Neural progenitor cell (in vitro differentiated cells): Measurements from ENCODE around the gene PRICKLE3. TPM values are rescaled to one million over a fixed set of nuclear protein-coding genes. Genes with fewer than 3 reads are reported as not detected.
A peak's percentile ranks its signal among the peaks of the same experiment; 100 is the strongest.

Experiments used
- DNase-seq: peaks from one replicate; pipeline ENCODE4 v3.0.0-alpha.2; 2016; ENCODE audit warnings: low spot score
- H2AFZ ChIP-seq: fragments of 200-600 bp; sonication (generic); replicated peaks from 2 replicates; pipeline ENCODE4 v1.6.1; 2016; ENCODE audit warnings: antibody characterized with exemption
- H3F3A ChIP-seq: fragments of 200-600 bp; sonication (generic); 2 replicates; pipeline ENCODE4 v1.6.1; 2016; ENCODE audit warnings: antibody characterized with exemption, low read depth
- H3K27ac ChIP-seq: fragments of 200-600 bp; sonication (generic); 2 replicates; pipeline ENCODE4 v1.5.1; 2016; ENCODE audit warnings: mild to moderate bottlenecking
- H3K27me3 ChIP-seq: fragments of 200-600 bp; sonication (generic); 2 replicates; pipeline ENCODE4 v1.6.1; 2016; ENCODE audit warnings: mild to moderate bottlenecking, moderate library complexity
- H3K36me3 ChIP-seq: fragments of 200-600 bp; sonication (generic); 2 replicates; pipeline ENCODE4 v1.5.1; 2016
- H3K4me1 ChIP-seq: fragments of 200-600 bp; sonication (generic); 2 replicates; pipeline ENCODE4 v1.6.1; 2016; ENCODE audit warnings: mixed run types
- H3K4me2 ChIP-seq: fragments of 200-600 bp; sonication (generic); 2 replicates; pipeline ENCODE4 v1.6.1; 2016
- H3K4me3 ChIP-seq: fragments of 200-600 bp; sonication (generic); 2 replicates; pipeline ENCODE4 v1.5.1; 2016
- H3K79me2 ChIP-seq: fragments of 200-600 bp; sonication (generic); 2 replicates; pipeline ENCODE4 v1.6.1; 2016; ENCODE audit warnings: low read depth
- H3K9ac ChIP-seq: fragments of 200-600 bp; sonication (generic); 2 replicates; pipeline ENCODE4 v1.6.1; 2016
- H3K9me3 ChIP-seq: fragments of 200-600 bp; sonication (generic); 2 replicates; pipeline ENCODE4 v1.5.1; 2016; ENCODE audit warnings: low read depth
- H4K20me1 ChIP-seq: fragments of 200-600 bp; sonication (generic); 2 replicates; pipeline ENCODE4 v1.6.1; 2016; ENCODE audit warnings: low read depth
- H3K27ac Mint-ChIP-seq: 3 replicates; pipeline ENCODE4 v1.8.0; 2021; ENCODE audit warnings: mixed read lengths
- H3K27me3 Mint-ChIP-seq: 2 replicates; pipeline ENCODE4 v1.8.0; 2022; ENCODE audit warnings: low read depth, mild to moderate bottlenecking, inconsistent platforms, moderate library complexity, mixed read lengths; ENCODE audit not compliant: insufficient read depth
- H3K36me3 Mint-ChIP-seq: 3 replicates; pipeline ENCODE4 v1.8.0; 2021; ENCODE audit warnings: mixed read lengths
- H3K4me1 Mint-ChIP-seq: 3 replicates; pipeline ENCODE4 v1.8.0; 2021; ENCODE audit warnings: mixed read lengths
- H3K4me3 Mint-ChIP-seq: 3 replicates; pipeline ENCODE4 v1.8.0; 2021; ENCODE audit warnings: mild to moderate bottlenecking, moderate library complexity, mixed read lengths
- H3K9me3 Mint-ChIP-seq: 3 replicates; pipeline ENCODE4 v1.8.0; 2020; ENCODE audit warnings: mixed read lengths
- CTCF ChIP-seq: fragments of 200-600 bp; sonication (generic); IDR thresholded peaks from 2 replicates; pipeline ENCODE4 v1.5.1; 2017; ENCODE audit warnings: antibody characterized with exemption, mild to moderate bottlenecking
- EZH2 ChIP-seq: fragments of 200-600 bp; sonication (generic); IDR thresholded peaks from 2 replicates; pipeline ENCODE4 v1.6.1; 2017; ENCODE audit warnings: antibody characterized with exemption, mild to moderate bottlenecking, moderate library complexity
- EZH2phosphoT487 ChIP-seq: fragments of 200-600 bp; sonication (generic); IDR thresholded peaks from 2 replicates; pipeline ENCODE4 v1.6.1; 2017; ENCODE audit warnings: antibody characterized with exemption
- total RNA-seq: library from RNA; depleted of rRNA; stranded (reverse); fragments of >200 nt; gene quantifications from 2 replicates; pipeline ENCODE4 v1.2.3, GENCODE V29; 2015; ENCODE audit warnings: low replicate concordance

PRICKLE3 gene
- 0.28 and 6.4 TPM in 2 replicates for total RNA-seq

DNA sequence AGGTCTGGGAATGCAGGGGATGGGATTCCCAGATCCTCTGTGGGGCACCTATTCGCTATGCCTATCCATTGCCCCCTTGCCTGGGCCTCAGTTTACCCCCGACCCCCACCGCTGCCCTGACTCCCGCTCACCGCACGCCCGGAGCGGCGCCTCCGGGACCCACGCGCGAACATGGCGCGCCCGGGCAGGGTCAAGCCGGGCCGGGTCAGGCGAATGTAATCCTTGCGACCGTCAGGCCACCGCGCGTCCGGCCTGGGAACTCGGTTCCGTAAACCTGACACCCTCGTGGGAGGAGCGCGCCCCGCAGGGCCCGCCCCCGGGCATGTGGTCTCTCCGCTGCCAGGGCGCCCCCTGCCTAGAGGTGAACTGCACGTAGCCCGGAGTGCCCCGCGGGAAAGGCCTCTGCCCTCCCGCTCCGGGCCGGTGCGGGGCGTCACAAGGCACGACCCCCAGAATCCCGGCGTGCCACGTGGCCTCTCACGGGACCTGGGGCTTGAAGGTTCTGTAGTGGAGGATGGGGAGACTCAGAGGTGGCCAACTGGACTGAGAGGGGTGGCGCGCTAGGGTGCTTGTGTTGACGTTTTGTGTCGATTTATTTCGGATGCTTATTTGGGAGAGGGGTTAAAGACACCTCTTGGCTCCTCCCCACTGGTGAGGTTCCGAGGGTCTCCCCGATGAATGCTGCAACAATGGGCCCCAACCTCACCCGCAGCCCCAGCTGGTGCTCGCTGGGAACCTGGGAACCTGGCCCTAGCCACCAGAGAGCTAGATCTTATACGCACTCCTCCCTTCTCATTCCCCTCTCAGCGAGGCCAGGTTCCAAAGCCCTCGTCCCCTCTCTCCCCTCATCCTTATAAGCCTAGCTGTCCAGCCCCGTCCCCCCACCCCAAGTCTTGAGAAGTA lies at the start of gene PRICKLE3:
Gene PRICKLE3, minus strand, starts transcription at position 249 of the 903 bp plus-strand sequence. Its CDS starts 76 bp downstream, at position 173.
- Histone ChIP-seq H2AFZ (peak within 1 kb of the TSS; percentile 34), H3K4me2 (peak within 1 kb of the TSS; percentile 79), H3K9ac (no peak within 1 kb of the TSS), H3K9me3 (no peaks in the 10 kb centered on the region), H3K27ac (no peak within 1 kb of the TSS), H3K4me3 (peak within 1 kb of the TSS; percentile 55), H3K27me3 (no peaks in the 10 kb centered on the region), H4K20me1 (no peaks in the 10 kb centered on the region), H3K79me2 (no peaks in the 10 kb centered on the region), H3K4me1 (no peaks in the 10 kb centered on the region), H3F3A (peaks cover 24% of the 10 kb centered on the region), H3K36me3 (no peaks in the 10 kb centered on the region)
- Mint-ChIP-seq H3K4me3 (peak within 1 kb of the TSS; percentile 73), H3K9me3 (peaks cover 16% of the 10 kb centered on the region), H3K27ac (peak within 1 kb of the TSS; percentile 74), H3K27me3 (peaks cover 6% of the 10 kb centered on the region), H3K36me3 (no peaks in the 10 kb centered on the region), H3K4me1 (peaks cover 27% of the 10 kb centered on the region)
- peak; percentile 87 for DNase-seq
- TF ChIP-seq CTCF (peak; percentile 54), EZH2 (no peak)

DNA sequence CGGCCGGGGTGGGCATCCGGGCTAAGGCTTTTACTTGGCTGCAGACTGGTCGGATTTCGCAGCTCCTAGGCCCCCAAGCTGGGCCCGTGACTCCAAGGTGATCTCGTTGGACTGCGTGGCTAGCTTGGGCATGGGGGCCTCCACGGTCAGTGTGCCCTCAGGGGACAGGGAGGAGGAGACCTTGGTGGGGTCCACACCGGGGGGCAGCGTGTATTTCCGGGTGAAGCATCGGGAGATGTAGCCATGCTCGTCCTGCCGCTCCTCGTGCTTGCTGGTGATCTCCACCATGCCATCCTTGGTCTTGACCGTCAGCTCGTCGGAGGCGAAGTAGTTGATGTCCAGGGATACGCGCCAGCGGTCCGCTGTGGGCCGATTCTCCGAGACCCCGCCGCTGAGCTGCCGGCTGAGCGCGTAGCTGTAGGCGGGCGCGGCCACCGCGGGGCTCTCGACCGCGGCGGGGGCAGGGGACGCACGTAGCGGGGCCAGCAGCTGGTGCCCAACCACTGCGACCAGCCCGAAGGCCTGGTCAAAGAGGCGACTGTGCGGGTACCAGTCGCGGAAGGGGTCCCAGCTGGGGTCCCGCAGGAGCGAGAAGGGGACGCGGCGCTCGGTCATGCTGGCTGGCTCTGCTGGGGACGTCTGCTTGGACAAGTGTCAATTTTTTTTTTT lies 47.8 kb upstream of the PRICKLE3 start:
- H3K4me1 ChIP-seq: peaks cover 3% of the 10 kb centered on the region
- Mint-ChIP-seq H3K4me3 (no peak overlapping the region), H3K36me3 (no peaks in the 10 kb centered on the region), H3K9me3 (peaks cover 16% of the 10 kb centered on the region), H3K27me3 (peaks cover 10% of the 10 kb centered on the region), H3K4me1 (peaks cover 7% of the 10 kb centered on the region), H3K27ac (no peak overlapping the region)
- no peak overlapping the region for H2AFZ ChIP-seq
- peaks cover 6% of the 10 kb centered on the region for H3K79me2 ChIP-seq
- no peak for DNase-seq
- H3F3A ChIP-seq: no peaks in the 10 kb centered on the region
- no peak overlapping the region for H3K9ac ChIP-seq
- no peak overlapping the region for H3K4me2 ChIP-seq
- TF ChIP-seq EZH2: no peak
- TF ChIP-seq EZH2phosphoT487: no peak
- no peak for TF ChIP-seq CTCF
- H3K4me3 ChIP-seq: no peak overlapping the region
- no peaks in the 10 kb centered on the region for H3K9me3 ChIP-seq
- no peaks in the 10 kb centered on the region for H4K20me1 ChIP-seq
- no peaks in the 10 kb centered on the region for H3K27me3 ChIP-seq
- no peaks in the 10 kb centered on the region for H3K36me3 ChIP-seq
- H3K27ac ChIP-seq: no peak overlapping the region

DNA sequence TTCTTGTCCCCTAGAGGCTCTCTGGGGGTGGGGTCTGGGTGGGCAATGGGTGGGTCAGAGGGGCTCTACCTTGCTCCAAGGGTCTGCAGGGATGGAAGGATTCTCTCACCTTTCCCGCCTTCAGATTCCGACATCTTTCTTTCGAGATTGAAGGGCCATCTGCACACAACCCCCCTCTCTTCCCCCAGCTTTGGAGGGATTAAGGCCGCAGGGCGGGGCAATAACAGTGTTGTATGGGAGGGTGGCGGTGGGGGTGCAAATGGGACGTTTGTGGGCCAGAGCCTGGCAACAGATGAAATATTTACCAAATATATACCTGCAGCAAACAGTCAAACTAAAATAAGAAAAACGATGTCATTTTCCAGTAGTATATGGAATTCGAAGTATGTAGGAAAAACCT lies 47.0 kb upstream of the PRICKLE3 start, which contains the start of gene CACNA1F:
Gene CACNA1F, minus strand, starts transcription at position 165 of the 400 bp plus-strand sequence. Its CDS starts 31 bp downstream, at position 134.
- no peak within 1 kb of the TSS for H3K4me2 ChIP-seq
- no peaks in the 10 kb centered on the region for H3K36me3 ChIP-seq
- TF ChIP-seq EZH2 (no peak), EZH2phosphoT487 (no peak), CTCF (no peak)
- no peaks in the 10 kb centered on the region for H3K9me3 ChIP-seq
- no peak within 1 kb of the TSS for H3K9ac ChIP-seq
- peaks cover 6% of the 10 kb centered on the region for H3K79me2 ChIP-seq
- DNase-seq: no peak
- H3F3A ChIP-seq: no peaks in the 10 kb centered on the region
- H2AFZ ChIP-seq: no peak within 1 kb of the TSS
- H3K27ac Mint-ChIP-seq: no peak within 1 kb of the TSS
- H3K4me1 ChIP-seq: peaks cover 3% of the 10 kb centered on the region
- peaks cover 16% of the 10 kb centered on the region for H3K9me3 Mint-ChIP-seq
- no peaks in the 10 kb centered on the region for H3K36me3 Mint-ChIP-seq
- H4K20me1 ChIP-seq: no peaks in the 10 kb centered on the region
- peaks cover 7% of the 10 kb centered on the region for H3K4me1 Mint-ChIP-seq
- H3K4me3 Mint-ChIP-seq: no peak within 1 kb of the TSS
- H3K27me3 ChIP-seq: no peaks in the 10 kb centered on the region
- H3K4me3 ChIP-seq: no peak within 1 kb of the TSS
- no peak within 1 kb of the TSS for H3K27ac ChIP-seq
- H3K27me3 Mint-ChIP-seq: peaks cover 8% of the 10 kb centered on the region
